ENCODE measurements around the gene SLCO1A2.
"Not testable (repeated sequence)": the region's sequence is repeated elsewhere in the genome, so short reads cannot be mapped to it uniquely, and the experiment has no call there.

The SLCO1A2 gene, protein sequence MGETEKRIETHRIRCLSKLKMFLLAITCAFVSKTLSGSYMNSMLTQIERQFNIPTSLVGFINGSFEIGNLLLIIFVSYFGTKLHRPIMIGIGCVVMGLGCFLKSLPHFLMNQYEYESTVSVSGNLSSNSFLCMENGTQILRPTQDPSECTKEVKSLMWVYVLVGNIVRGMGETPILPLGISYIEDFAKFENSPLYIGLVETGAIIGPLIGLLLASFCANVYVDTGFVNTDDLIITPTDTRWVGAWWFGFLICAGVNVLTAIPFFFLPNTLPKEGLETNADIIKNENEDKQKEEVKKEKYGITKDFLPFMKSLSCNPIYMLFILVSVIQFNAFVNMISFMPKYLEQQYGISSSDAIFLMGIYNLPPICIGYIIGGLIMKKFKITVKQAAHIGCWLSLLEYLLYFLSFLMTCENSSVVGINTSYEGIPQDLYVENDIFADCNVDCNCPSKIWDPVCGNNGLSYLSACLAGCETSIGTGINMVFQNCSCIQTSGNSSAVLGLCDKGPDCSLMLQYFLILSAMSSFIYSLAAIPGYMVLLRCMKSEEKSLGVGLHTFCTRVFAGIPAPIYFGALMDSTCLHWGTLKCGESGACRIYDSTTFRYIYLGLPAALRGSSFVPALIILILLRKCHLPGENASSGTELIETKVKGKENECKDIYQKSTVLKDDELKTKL

DNA sequence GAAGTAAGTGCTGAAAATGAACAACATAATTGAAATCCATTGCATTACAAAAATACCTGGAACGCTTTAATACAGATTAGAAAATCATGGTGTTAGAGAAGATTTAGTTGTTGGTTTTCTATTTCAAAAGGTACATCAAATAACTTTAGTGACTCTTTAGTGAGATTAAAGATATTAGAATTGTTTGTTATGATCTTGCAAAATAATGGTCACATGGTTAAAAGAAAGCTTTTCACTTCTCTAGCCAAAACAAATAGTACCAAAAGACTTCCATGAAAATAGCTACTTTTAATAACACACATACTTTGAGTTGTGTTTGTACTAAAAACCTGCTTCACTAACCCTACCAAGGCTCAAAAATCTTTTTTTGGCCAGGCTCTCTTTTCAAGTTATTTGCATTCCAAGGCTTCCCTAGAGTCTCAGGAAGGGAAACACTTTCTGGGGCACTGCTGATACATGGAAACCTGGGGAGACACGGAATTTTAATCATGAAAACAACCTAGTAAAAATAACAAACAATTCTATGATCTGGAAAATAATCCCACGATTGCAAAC, at the start of gene SLCO1A2:
SLCO1A2 (minus strand) TSS at position 147 of the 555 bp plus-strand sequence. CDS start 270 bp downstream, outside the sequence.
- no peak for DNase-seq

DNA sequence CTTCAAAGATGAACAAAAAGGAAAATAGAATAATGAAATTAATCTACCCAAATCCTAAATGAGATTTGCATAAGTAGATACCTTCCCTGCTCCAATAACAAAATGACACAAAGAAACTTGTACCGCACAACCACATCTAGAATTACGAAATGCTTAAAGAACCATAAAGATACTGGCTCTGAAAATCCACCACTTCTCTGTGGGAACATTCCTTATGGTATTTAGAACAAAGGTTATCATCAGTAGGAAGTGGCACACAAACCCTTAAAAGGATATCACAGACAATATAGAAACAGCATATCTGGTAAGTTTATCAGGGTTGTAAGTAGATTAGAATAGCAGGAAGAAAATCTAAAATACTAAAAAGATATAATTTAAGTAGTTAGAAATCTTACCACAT, 49.5 kb upstream of the SLCO1A2 start:
- no peak for DNase-seq

DNA sequence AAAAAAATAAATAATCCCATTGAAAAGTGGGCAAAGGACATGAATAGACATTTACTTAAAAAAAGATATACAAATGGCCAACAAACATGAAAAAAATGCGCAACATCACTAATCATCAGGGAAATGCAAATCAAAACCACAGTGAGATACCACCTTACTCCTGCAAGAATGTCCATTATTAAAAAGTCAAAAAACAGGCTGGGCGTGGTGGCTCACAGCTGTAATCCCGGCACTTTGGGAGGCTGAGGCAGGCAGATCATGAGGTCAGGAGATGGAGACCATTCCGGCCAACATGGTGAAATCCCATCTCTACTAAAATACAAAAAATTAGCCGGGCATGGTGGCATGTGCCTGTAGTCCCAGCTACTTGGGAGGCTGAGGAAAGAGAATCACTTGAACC, 46.6 kb upstream of the SLCO1A2 start:
- DNase-seq = not testable (repeated sequence)

DNA sequence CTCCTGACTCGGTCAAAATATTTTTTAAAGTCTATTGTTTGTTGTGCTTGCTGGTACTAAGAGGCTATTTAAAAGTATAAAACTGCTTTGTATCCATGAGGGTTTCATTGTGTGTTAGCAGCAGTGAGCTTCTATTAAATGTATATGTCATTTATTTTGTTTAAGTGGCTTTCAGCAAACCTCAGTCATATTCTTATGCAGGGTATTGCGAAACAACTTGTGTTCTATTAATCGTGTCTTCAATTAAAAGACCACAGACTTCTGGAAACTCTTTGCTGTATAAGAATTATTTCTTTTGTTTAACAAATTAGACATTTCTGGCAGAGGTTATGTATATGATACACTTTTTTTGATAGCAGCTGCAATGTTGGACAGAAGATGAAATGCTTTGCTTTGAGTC, 44.5 kb upstream of the SLCO1A2 start:
- DNase-seq = no peak

DNA sequence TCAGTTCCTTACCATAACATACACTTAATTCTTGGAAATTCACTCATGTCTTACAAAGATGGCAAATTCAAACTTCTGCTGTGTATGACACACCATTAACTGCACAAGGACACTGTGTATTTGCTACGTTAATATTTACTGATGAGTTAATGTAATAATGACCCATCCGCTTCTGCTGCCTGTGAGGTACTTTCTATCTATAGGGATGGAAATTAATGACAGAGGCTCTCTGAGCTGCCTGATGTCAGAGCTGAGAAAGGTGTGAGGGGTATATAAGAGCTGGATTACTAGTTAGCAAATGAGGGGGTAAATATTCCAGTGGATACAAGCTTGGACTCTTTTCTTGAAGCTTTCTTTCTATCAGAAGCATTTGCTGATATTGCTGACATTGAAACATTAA, 37.9 kb upstream of the SLCO1A2 start, which contains the start of gene IAPP:
IAPP (plus strand) TSS at position 301 of the 400 bp plus-strand sequence. CDS start 450 bp downstream, outside the sequence.
- DNase-seq = no peak

DNA sequence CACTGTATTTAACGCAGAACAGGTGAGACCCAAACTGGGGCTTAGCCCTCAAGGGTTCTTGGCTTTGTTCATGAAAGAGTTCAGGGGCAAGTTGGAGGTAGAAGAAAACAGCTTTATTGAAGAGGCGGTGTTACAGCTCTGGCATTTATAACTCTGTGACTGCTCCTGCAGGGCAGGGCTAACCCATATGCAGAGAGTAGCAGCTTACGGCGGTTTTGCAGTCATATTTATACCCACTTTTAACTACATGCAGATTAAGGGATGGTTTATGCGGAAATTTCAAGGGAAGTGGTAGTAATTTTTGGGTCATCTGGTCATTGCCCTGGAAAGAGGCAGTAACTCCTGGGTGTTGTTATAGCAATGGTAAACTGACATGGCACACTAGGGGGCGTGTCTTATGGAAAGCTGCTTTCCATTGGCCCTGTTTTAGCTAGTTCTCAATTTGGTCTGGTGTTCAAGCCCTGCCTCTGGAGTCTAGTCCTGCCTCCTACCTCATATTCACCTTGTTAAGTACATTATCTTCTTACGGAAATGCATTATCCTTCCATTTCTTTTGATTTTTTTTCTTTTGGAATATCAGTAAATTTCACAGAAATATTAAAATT, 36.2 kb upstream of the SLCO1A2 start:
- no peak for DNase-seq

GRCh38 chr12:21369141-21369980, 34.6 kb upstream of the SLCO1A2 start:
- no peak for DNase-seq

DNA sequence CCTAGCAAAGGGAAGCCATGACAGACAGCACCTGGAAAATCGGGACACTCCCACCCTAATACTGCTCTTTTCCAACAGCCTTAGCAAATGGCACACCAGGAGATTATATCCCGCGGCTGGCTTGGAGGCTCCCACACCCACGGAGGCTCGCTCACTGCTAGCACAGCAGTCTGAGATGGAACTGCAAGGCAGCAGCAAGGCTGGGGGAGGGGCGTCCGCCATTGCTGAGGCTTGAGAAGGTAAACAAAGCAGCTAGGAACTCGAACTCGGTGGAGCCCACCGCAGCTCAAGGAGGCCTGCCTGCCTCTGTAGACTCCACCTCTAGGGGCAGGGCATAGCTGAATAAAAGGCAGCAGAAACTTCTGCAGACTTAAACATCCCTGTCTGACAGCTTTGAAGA, 25.9 kb upstream of the SLCO1A2 start:
- DNase-seq = not testable (repeated sequence)

GRCh38 chr12:21354641-21355040, 19.9 kb upstream of the SLCO1A2 start:
- DNase-seq = no peak

DNA sequence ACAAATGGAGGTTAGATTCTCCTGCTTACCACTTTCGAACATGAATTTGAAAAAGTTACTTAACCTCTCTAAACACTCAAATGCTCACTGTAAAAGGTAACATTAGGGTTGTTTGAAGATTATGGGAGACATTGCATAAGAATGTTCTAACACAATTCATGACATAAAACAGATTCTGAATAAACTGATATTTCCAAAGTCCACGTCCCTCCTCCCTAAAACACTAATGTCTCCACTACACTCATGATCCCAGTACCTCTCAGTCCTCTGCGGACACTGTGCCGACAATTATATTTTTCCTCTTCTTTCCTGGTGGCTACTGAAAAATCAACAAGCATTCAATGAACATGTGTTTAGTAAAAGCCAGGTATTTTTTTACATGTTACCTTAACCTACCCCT, 19.2 kb upstream of the SLCO1A2 start:
- DNase-seq = no peak

GRCh38 chr12:21353487-21353886, 18.8 kb upstream of the SLCO1A2 start:
- no peak for DNase-seq

DNA sequence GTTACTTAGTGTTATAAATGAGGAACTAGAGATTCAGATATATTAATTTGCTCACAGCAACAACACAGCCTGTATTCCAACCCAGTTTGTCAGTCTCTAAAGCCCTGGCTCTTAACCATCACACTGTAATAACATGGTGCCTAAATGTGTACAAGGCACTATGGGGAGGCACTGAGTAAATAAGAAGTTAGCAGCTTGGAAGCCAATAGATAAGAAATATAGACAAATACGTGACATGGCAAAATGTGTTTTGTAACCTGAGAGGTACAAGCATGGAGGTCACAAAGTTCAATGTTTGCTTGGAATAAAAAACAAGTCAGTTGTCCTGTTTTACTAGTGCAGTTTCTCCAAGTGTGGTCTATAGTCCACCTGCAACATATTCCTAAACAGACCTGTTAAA, 16.3 kb upstream of the SLCO1A2 start:
- DNase-seq = no peak

DNA sequence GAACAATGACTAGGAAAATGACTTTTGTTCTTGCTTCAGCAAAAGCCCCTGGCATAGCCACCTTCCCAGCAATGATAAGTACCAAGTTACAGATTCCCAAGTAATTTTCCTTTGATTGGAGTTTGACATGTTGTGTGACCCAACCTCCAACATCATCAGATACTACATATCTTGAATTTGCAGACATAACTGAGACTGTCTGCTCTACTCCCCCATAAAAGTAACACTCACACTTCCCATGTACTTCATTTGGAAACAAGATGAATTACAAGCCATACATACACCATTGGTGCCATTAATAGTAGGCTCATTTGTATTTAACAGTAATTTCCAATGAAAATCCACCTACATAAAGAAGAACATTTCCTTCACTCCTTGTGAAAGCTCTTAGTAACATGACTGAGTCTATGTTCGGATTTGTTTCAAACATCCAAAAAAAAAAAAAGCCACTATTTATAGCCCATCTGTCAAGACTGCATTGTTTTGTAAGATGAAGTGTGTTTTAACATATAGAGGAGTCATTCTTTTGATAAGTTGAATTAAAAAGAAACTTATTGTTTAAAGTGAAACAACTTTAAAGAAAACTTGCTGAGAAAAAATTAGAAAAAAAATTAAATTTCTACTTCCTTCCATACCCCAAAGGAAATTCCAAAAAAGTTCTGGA, 12.0 kb upstream of the SLCO1A2 start:
- DNase-seq = no peak

DNA sequence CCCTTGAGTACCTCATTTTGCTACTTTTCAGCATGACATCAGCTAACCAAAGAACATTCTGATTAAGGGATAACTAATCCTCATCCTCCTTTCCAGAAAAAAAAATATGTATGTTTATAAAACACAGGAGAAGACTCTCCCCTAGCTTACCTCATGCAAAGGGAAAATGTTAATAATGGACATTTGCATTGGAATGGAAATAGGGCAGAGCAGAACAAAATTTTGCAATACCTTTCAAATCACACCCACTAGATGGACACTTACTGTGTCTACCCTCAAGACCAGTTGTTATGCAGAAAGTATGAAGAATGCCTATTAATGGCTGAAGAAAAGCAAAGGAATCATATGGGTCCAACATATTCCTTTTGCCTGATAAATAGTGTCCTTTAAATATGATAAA, 8.9 kb upstream of the SLCO1A2 start:
- DNase-seq = no peak

GRCh38 chr12:21341769-21342168, 7.1 kb upstream of the SLCO1A2 start:
- no peak for DNase-seq

DNA sequence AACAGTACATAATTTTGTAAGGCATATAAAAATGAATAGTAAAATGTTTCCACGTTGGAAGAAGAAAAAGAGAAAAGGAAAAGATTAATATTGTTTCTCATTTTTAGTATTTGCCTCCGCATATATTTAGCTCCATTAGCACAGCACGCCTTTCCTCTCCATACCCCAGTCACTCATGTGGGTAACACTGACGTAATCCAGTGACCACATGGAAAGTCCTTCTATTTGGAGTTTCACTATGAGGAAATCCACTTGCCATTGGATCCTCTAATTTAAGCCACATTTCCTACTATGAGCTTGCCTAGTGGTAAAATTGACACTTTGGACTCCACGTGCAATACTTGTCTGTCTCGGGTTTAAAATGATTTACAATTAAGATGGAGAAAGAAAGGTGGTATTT, 5.7 kb upstream of the SLCO1A2 start:
- no peak for DNase-seq

- DNase-seq = no peak
These were observed 5.2 kb upstream of the SLCO1A2 start for GRCh38 chr12:21339921-21340320.

DNA sequence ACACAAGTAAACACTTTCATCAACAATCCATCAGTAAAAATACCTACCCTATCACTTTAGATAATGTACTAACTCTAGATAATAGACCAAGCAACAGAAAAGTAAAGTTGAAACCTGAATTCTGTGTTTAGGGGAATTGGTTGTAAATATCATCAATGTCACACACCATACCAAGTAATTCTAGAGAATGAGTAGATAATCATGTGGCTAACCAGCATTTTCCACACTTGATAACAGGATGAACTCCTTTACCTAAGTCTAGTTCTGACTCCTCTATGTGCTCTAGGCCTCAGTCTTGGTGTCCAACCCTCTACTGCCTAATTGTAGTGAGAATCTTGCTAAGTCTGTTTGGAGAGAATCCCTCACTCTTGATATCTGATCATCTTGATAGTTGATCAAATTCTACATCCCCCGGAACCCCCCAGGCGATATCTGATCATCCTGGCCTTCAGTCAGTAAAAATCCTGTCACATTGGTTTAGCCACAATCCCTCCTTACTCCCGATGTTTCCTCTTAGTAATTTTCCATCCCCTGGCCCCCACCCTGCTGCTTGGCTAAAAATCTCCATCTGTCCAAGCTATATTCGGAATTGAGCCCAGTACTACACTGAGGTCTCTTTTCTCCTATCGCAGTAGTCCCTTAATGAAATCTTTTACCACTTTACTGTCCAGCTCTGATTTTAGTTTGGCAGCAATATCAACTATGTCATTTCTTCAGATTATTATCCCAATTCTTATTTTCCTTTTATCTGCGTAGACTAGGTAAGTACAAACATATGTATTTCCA, 3.4 kb upstream of the SLCO1A2 start:
- no peak for DNase-seq

GRCh38 chr12:21337453-21337852, 2.7 kb upstream of the SLCO1A2 start:
- peak; percentile 81 for DNase-seq

- DNase-seq = peak; percentile 83
These were observed 1.9 kb upstream of the SLCO1A2 start for GRCh38 chr12:21336656-21337055.

DNA sequence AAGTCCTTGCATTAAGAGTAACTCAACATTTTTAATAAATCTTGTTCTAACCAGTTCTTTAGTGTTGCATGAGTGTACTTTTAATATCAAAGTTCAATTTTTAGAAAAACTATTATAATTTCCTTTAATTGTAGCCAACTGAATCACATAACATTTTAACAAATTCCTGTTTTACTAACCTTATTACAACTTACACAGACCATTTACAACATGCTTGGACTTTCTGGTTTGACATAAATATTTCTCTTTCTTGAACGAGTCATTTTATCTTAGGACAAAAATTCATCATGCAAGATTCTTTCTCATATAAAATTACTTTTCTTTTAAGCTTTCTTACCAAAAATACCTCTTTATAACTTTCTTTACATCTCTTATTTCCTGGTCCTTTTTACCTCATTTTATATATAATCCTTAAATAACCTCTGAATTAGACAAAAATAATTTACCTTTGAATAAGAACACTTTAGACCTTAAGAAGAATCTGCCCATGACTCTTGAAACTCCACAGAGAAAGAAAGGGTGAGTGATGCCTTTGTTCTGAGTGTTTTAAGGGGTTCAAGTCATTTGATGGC, 3.9 kb downstream of the SLCO1A2 start:
- no peak for DNase-seq
